ENCODE results near the gene SLC25A22. TPM values are rescaled to one million over a fixed set of nuclear protein-coding genes. Genes with fewer than 3 reads are reported as not detected.

Gene SLC25A22
- 16.5 and 25.6 TPM in 2 replicates for total RNA-seq

DNA sequence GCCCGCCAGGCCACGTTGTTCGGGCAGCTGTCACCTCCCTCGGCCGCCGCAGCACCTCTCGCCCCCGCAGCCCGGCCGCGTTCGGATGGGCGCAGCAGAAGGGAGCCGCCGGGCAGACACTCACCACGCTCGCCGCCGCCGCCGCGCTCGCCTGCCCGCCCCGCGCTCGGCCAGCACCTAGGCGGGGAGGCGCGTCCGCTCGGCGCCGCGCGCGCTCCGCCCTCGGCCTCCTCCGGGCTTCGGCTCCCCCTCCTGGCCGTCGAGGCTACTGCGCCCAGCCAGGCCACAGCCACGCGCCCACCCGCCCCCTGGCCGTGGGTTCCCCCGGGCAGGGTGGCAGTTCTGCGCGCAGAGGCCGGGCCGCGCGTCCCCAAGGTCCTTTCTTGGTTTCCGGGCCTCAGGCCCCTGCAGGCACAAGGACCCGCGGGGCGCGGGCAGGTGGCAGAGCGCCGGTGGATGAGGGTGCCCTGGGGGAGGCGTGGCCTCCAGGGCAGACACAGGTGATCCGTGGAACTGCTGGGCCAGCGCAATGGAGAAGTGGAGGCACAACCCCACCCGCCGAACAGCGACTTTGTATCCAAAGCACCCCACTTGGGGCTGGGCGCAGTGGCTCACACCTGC, at the start of gene SLC25A22:
TSS of gene SLC25A22 (minus strand) at position 189 of the 621 bp plus-strand sequence. CDS start 3,275 bp downstream, outside the sequence.

DNA sequence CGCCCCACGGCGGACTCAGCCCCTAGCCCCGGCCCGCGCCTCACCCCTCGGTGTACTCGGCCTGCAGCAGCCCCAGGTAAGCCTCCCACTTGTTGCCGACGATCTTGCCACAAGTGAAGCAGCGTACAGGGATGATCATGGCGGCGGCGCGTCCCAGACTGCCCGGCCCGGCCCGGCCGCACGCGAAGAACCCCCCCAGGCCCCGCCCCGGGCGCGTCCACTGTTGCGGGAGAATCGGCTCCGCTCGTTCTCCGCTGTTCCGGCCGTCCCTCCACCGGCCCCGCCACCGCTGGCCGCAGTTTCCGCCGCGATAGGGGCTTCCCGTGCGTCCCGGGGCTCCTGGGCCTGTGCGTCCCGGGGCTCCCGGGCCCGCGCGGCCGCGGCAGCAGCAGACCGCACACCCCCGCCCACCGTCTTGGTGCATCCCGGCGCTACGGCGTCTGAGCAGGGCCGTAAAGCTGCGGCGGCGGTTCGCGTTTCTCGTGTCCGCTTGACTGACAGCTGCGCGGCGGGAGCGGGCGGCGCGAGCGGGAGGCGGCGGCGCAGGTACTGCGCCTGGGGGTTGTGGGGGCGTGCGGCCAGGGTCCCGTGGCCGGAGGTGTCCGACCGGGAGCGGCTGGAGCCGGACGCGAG, 44.4 kb upstream of the SLC25A22 start, which contains the start of the genes POLR2L and TSPAN4:
TSS of gene POLR2L (minus strand) at position 160 of the 633 bp plus-strand sequence. CDS start at position 139, 21 bp downstream.
TSS of gene TSPAN4 (plus strand) at position 483 of the 633 bp plus-strand sequence. CDS start 7,453 bp downstream, outside the sequence.

DNA sequence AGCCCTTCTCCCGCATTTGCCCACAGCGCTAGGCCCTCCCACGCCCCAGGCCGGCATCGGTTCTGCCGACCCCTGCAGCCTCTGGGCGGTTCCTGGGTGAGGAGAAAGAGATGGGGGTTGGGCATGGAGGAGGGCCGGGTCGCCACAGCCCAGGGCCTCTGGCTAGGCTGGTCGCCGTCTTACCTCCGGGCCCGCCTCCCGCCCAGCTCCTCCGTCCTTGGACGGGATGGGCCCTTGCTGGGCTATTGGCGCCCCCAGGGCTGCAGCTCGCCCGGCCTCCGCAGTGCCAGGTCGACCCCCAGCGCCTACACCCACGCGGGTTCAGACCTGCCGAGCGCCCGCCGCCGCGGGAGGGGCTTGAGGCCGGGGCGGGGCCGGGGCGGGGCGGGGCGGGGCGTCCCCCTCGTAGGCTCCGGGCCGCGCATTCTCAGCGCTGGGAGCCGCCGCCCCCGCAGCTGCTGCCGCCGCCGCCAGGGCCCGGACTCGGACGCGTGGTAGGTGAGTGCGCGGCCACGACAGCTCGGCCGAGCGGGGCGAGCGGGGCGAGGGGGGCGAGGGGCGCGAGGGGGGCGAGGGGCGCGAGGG, 34.5 kb upstream of the SLC25A22 start, which contains the start of gene CD151:
TSS of gene CD151 (plus strand) at position 424 of the 585 bp plus-strand sequence. CDS start 3,118 bp downstream, outside the sequence.

DNA sequence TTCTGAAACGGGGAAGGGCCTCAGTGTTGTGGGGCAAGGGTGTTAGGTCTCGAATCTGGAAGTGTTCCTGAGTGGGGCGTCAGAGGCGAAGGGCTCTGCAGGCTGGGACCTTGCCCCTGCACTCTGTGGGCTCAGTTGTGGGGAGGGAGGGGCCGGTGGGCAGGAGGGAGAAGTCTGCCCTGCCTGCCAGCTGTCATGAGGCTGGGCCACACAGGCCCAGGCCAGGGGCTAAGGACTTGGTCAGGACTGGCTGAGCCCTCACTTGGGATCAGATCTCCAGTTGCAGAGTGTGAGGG, 29.8 kb upstream of the SLC25A22 start, which contains the start of gene CRACR2B:
TSS of gene CRACR2B (plus strand) at position 23 of the 296 bp plus-strand sequence. CDS start 689 bp downstream, outside the sequence.

DNA sequence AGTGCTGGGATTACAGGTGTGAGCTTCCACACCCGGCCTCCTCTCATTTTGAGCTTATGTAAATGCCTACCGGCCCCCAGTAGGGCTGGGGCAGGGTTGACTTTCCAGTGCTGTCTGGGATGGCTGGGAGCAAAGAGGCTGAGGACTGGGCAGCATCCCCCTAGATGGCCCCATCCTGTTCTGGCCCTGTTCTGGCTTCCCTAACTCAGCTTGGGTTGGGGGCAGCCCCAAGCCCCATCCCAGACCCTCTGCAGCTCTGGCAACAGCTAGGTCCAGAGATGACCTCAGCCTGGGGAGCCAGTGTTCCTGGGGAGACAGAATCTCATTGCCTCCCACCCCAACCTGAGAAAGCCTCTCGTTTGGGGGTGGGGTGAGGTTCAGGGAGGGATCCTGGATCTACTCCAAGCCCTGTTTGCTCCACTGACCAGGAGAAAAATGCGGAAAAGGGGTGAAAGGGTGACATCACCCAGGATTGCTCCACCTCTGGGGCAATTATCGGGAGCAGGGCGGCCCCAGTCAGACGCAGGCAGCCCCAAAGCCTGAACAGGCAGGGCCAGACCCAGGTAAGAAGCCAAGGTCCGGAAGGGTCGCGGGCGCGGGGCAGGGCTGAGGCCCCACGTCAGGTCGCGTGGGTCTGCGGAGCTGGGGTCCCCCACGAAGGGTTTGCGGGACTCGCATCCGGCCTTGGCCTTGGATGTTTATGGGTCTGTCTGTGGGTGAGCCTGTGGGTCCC, 20.5 kb upstream of the SLC25A22 start, which contains the start of gene PNPLA2:
TSS of gene PNPLA2 (plus strand) at position 519 of the 733 bp plus-strand sequence. CDS start 805 bp downstream, outside the sequence.

DNA sequence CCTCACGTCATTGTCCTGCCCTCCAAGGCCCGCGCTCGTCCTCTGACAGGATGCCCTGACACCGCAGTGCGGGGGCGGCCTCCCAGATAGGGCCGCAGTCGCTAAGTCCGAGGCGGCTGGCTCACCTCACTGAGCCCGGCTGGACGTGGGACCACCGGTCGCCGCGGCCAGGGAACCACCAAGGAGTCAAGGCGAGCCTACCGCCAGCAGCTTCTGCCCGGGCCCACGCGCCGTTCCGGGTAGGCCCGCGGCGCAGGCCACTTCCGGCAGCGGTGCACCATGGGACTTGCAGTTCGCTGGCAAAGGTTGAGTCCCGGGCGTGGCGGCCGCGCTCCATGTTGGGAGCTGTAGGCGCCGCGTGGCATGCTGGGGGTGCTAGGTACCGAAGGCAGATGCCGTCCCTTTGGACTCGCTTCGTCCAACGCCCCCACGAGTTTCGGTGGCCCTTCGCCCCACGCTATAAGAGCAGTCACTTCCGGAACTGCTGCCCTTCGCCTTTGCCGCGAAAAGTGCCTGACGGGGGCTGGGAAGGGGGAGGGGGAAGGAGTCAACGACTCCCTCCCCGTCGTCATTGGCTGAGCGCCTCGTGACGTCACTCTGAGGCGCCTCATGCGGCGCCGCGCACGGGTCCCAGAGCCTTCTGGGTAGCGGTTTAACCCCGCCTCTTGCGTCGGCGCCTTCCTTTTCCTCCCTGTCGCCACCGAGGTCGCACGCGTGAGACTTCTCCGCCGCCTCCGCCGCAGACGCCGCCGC, 11.4 kb upstream of the SLC25A22 start, which contains the start of gene RPLP2:
TSS of gene RPLP2 (plus strand) at position 681 of the 753 bp plus-strand sequence. CDS start 268 bp downstream, outside the sequence.

DNA sequence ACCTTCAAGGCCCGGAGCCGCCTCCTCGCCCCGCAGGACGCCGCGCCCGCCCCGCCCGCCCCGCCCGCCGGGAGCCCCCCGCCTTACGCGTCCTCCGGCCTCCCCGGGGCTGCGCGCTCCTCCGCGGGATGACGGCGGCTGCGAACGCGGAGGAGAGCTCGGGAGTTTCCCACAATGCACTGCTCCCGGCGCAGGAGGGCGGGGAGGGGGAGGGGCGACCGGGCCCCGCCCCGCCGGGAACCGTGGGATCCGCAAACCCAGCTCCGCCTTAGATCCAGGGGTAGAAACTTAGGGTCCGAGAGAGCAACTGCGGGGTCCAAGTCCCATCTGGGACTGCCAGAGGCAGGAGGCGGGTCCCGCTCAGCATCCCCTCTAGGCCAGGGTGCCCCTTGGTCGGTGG, 8.1 kb downstream of the SLC25A22 start, which contains the start of gene CEND1:
TSS of gene CEND1 (minus strand) at position 148 of the 400 bp plus-strand sequence. CDS start 1,514 bp downstream, outside the sequence.

DNA sequence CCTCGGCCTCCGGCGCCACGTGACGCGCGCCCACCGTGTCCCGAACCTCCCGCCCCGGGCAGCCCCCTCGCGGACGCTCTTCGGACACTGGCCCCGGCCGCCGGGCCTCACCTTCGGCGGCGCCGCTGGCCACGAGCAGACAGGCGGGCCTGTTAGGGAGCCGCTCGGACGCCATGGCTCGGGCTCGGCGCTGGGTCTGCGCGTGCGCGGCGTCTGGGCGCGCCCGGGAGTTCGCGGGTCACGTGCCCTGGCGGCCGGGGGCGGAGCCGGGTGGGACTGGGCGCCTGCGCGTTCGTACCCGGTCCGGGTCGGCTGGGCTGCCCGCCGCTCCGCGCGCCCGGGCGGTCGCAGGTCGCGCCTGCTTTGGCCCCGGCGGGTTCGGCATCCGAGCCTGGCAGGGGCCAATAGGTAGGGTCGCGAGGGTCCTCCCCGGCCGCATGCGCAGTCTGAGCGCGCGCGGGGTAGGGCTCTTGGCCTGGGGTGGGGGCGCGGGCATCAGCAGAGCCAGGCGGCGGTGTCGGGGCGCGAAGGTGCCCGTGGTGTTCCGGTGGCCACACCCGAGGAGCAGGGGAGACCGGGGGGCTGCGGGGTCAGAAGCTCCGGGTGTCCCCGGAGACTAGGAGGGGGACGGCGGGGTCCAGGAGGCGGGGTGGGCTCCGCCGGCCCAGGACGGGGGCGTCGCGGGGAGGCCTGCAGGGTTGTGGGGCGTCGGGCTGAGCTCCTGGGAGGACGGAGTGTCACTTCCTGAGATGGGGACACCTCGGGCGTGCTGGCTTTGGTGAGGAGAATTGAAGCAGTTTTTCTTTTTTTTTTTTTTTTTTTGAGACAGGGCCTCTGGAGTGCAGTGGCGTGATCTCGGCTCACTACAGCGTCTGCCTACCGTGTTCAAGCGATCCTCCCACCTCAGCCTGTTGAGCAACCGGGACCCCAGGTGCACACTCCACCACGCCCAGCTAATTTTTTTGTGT, 20.5 kb downstream of the SLC25A22 start, which contains the start of gene GATD1:
TSS of gene GATD1 (minus strand) at position 200 of the 968 bp plus-strand sequence. CDS start at position 175, 25 bp downstream.

DNA sequence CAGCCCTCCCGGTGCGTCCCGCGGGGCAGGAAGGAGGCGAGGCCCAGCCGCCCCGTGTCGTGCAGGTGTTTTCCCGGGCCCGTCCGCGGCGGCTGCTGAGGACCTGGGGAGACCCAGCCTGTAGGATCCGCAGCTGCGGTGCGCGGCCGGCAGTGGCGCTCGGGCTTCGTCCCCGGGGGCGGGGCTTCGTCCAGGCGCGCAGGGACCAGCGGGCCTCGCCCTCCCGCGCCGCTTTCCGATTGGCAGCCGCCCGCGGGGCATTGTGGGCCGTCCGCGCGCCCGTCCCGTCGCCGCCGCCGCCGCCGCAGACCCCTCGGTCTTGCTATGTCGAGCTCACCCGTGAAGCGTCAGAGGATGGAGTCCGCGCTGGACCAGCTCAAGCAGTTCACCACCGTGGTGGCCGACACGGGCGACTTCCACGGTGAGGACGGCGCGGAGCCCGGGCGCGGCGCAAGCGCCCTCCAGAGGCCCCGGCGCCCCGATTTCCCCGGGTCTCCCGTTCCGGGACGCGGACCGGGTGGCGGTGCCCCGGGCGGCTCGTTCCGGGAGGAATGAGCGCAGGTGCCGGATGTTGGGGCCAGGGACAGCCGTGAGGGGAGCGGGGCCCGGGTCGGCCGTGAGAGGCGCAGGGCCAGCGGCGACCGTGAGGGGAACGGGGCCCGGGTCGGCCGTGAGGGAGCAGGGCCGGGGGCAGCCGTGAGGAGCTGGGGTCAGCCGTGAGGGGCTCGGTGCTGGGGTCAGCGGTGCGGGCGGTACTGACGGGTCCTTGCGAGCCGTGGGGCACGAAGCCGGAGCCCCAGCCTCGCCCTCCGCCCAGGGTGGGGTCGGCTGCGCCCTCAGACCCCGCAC, 50.7 kb downstream of the SLC25A22 start, which contains the start of gene TALDO1:
TSS of gene TALDO1 (plus strand) at position 307 of the 849 bp plus-strand sequence. CDS start at position 325, 18 bp downstream.

Small RNA genes lying within 50 kb of the gene (small RNA-seq; reads per million reads assigned to genes)
- gene SNORA52: not detected

Other genes starting within 250 kb of the SLC25A22 start
- under 0.01 and 0.20 TPM in 2 replicates for gene LMNTD2, start 237.5 kb downstream of the SLC25A22 start, total RNA-seq
- gene RASSF7, start 237.3 kb downstream of the SLC25A22 start, total RNA-seq: 0.73 and 1.6 TPM in 2 replicates
- 24.3 and 41.4 TPM in 2 replicates for gene PHRF1, start 221.8 kb downstream of the SLC25A22 start, total RNA-seq
- 5.1 and 6.1 TPM in 2 replicates for gene IRF7, start 182.3 kb downstream of the SLC25A22 start, total RNA-seq
- not detected in 2 replicates for gene CDHR5, start 173.3 kb downstream of the SLC25A22 start, total RNA-seq
- gene SCT, start 171.1 kb downstream of the SLC25A22 start, total RNA-seq: not detected in 2 replicates
- gene DRD4, start 161.0 kb downstream of the SLC25A22 start, total RNA-seq: under 0.01 TPM in 1 of 2 replicates, not detected in the other
- gene DEAF1, start 103.1 kb downstream of the SLC25A22 start, total RNA-seq: 36.0 and 47.8 TPM in 2 replicates
- 9.9 and 10.9 TPM in 2 replicates for gene TMEM80, start 102.5 kb downstream of the SLC25A22 start, total RNA-seq
- gene EPS8L2, start 92.0 kb downstream of the SLC25A22 start, total RNA-seq: 24.4 and 33.1 TPM in 2 replicates
- 123 and 139 TPM in 2 replicates for gene TALDO1, start 50.8 kb downstream of the SLC25A22 start, total RNA-seq
- 45.0 and 48.1 TPM in 2 replicates for gene GATD1, start 20.8 kb downstream of the SLC25A22 start, total RNA-seq
- 0.37 and 2.2 TPM in 2 replicates for gene CEND1, start 8.2 kb downstream of the SLC25A22 start, total RNA-seq
- gene PIDD1, start 7.0 kb upstream of the SLC25A22 start, total RNA-seq: 4.4 and 7.2 TPM in 2 replicates
- gene RPLP2, start 11.7 kb upstream of the SLC25A22 start, total RNA-seq: 206 and 432 TPM in 2 replicates
- 29.8 and 34.0 TPM in 2 replicates for gene PNPLA2, start 20.6 kb upstream of the SLC25A22 start, total RNA-seq
- 0.37 and 0.78 TPM in 2 replicates for gene CRACR2B, start 29.6 kb upstream of the SLC25A22 start, total RNA-seq
- 188 and 225 TPM in 2 replicates for gene CD151, start 34.7 kb upstream of the SLC25A22 start, total RNA-seq
- 122 and 125 TPM in 2 replicates for gene POLR2L, start 44.2 kb upstream of the SLC25A22 start, total RNA-seq
- 143 and 195 TPM in 2 replicates for gene TSPAN4, start 44.6 kb upstream of the SLC25A22 start, total RNA-seq
- gene CHID1, start 112.5 kb upstream of the SLC25A22 start, total RNA-seq: 42.8 and 43.4 TPM in 2 replicates
- gene AP2A2, start 127.6 kb upstream of the SLC25A22 start, total RNA-seq: 46.7 and 54.3 TPM in 2 replicates
- gene MUC6, start 238.4 kb upstream of the SLC25A22 start, total RNA-seq: not detected in 2 replicates

All from subcutaneous preadipocyte (primary cell).